Adrenal gland (tissue), 5 donors: Measurements from ENCODE around the gene ATG16L2.

Experiments used
- CTCF ChIP-seq, 6 experiments: fragments of 450-650 bp in 4 of 6; fragments of 200-600 bp in 2 of 6; sonication (generic) in 1 of 6; IDR thresholded peaks; 1 replicate in 5 of 6; 2 replicates in 1 of 6; pipeline versions ENCODE4 v1.5.1 to v1.8.0; 2016 to 2021; ENCODE audit warnings: antibody characterized with exemption in 6 of 6, mild to moderate bottlenecking in 2 of 6, moderate library complexity in 1 of 6
- POLR2A ChIP-seq, 2 donors: fragments of 450-650 bp; IDR thresholded peaks; one replicate each; pipeline ENCODE4 v1.6.1; 2017; ENCODE audit warnings: antibody characterized with exemption in 2 of 2, mild to moderate bottlenecking in 2 of 2, moderate library complexity in 1 of 2
- donor health status: DM: no; HTN: no; CAD: no.

DNA sequence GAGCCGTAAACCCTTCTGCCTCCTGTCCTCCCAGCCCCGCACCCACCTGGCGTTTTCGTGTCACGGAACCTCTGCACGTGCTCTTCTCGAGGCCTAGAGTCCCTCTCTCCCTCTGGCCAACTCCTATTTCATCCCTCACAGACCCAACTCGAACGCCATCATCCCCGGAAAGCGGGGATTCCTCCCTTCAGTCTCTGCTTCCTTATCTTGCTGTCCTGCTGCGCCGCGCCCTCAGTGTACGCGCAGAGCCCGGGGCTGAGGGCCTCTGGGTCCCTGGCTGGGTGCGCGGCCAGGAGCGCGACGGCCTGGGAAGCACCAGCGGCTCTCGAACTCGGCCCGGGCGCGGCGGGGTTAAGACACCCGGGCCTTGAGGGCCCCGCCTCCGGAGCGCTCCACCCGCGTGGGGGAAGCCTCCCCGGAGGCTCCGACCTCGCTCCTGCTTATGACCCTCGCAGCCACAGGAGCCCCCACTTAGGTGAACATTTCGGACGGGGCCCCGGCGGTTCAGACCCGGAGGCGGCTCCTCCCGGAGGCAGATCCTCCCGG is 398 bp upstream of the ATG16L2 start:
- TF ChIP-seq POLR2A (IDR thresholded peaks at IDR 0.05) (peak; percentile 12 to 39), CTCF (IDR thresholded peaks at IDR 0.05) (no peak)
